ENCODE data around the gene CTDSP2.
"Not testable (repeated sequence)": the region's sequence is repeated elsewhere in the genome, so short reads cannot be mapped to it uniquely, and the experiment has no call there.

Gene CTDSP2

DNA sequence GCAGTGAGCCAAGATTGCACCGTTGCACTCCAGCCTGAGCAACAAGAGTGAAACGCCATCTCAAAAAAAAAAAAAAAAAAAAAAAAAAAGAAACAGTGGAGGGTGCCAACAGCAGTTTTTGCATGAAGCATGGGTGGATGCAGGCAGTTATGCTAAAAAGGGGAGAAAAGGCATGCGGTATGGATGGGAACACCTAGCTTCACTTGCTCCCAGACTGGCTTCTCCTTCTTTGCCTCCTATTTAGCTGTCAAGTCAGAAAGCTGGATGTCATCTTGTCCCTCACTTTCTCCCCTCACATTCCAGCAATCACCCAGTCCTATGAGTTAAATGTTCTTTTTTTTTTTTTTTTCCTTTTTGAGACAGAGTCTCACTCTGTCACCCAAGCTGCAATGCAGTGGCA is 71.5 kb downstream of the CTDSP2 start:
- TF ChIP-seq, protein P1, sequence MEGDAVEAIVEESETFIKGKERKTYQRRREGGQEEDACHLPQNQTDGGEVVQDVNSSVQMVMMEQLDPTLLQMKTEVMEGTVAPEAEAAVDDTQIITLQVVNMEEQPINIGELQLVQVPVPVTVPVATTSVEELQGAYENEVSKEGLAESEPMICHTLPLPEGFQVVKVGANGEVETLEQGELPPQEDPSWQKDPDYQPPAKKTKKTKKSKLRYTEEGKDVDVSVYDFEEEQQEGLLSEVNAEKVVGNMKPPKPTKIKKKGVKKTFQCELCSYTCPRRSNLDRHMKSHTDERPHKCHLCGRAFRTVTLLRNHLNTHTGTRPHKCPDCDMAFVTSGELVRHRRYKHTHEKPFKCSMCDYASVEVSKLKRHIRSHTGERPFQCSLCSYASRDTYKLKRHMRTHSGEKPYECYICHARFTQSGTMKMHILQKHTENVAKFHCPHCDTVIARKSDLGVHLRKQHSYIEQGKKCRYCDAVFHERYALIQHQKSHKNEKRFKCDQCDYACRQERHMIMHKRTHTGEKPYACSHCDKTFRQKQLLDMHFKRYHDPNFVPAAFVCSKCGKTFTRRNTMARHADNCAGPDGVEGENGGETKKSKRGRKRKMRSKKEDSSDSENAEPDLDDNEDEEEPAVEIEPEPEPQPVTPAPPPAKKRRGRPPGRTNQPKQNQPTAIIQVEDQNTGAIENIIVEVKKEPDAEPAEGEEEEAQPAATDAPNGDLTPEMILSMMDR (IDR thresholded peaks at IDR 0.05), result no peak
- Histone ChIP-seq H3K9me3 (no peaks in the 10 kb centered on the region), H3K36me3 (no peaks in the 10 kb centered on the region), H3K27me3 (peaks cover 9% of the 10 kb centered on the region), H3K4me3 (ENCODE audit: low read depth in 1 of 2, low read length in 1 of 2) (no peak overlapping the region), H3K27ac (no peak overlapping the region), H3K4me1 (ENCODE audit: control insufficient read depth in 1 of 2, insufficient read depth in 1 of 2, low read depth in 1 of 2, low read length in 1 of 2) (peaks cover 14 to 19% of the 10 kb centered on the region in 2 experiments)

DNA sequence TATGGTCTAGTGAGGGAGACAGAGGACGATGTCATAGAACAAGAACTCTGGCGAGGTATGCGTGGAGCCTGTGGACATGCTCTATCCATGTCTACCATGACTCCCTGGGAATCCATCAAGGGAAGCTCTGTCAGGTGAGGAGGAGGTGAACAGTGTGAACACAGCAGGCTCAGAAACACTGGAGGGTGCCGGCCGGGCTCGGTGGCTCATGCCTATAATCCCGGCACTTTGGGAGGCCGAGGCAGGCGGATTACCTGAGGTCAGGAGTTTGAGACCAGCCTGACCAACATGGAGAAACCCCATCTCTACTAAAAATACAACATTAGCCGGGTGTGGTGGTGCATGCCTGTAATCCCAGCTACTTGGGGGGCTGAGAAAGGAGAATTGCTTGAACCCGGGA is 71.9 kb downstream of the CTDSP2 start:
- peaks cover 14 to 19% of the 10 kb centered on the region in 2 experiments for H3K4me1 ChIP-seq (ENCODE audit: control insufficient read depth in 1 of 2, insufficient read depth in 1 of 2, low read depth in 1 of 2, low read length in 1 of 2)
- not testable (repeated sequence) for H3K4me3 ChIP-seq (ENCODE audit: low read depth in 1 of 2, low read length in 1 of 2); H3K36me3 ChIP-seq; H3K27ac ChIP-seq; H3K27me3 ChIP-seq; H3K9me3 ChIP-seq

DNA sequence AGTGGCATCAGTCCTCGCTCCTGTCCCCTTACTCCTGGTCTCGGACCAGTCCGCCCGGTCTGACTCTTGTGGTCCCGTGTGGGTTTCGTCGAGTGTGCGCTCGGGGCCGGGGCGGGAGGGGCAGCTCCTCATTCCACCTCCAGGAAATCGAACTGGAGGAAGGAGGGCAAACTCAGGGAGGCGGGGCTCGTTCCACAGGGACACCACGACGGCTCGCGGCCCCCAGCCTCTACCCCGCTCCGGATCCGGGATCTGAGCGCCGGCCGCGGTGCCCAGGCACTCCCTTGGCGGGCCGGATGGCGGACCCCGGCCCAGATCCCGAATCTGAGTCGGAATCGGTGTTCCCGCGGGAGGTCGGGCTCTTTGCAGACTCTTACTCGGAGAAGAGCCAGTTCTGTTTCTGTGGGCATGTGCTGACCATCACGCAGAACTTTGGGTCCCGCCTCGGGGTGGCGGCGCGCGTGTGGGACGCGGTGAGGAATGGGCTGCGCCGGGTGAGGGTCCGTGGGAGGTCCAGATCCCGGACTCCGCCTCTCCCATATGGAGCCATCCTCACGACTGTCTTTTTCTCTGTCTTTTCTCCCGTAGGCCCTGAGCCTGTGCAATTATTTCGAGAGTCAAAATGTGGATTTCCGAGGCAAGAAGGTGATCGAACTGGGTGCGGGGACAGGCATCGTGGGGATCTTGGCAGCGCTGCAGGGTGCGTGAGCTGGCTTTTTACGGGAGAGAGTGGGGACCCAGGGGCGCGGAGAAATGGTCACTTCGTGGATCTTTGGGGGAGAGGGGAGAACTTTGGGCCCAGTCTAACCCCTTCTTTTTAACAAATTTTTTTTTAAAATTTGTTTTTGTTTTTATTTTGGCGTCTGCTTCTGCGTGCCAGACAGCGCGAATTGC is 73.9 kb downstream of the CTDSP2 start, which contains the start of gene EEF1AKMT3:
TSS of gene EEF1AKMT3 (plus strand) at position 186 of the 894 bp plus-strand sequence. CDS start at position 297, 111 bp downstream.
- H3K36me3 ChIP-seq, result no peaks in the 10 kb centered on the region
- TF ChIP-seq, protein P1 (IDR thresholded peaks at IDR 0.05), result peak; percentile 5

DNA sequence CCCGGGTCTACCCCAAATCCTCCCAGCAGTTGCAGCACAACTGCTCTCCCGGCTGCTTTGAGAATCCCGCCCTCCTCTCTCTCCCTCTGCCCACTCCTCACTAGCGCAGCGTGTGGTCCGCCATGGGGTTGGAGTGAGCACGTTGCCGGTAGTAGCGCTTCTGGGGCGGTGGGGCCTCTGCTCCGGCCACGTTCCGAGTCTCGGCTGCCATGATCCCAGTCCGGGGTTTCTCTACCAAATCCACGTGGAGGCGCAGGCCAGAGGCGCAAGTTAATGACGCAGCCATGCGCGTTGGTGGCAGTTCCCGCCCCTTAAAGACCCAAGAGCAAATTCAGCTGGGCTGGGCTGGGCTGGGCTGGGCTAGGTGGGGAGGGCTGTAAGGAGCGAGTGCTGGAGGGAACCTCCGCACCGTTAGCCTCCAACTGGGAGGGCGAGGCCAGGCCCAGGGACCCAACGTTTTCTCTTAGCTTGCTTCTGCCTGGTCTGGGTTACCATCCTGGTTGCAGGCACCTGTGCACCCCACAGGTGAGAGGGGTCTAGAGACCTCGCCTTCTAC is 74.6 kb downstream of the CTDSP2 start, which contains the start of gene METTL1:
TSS of gene METTL1 (minus strand) at position 233 of the 556 bp plus-strand sequence. CDS start at position 211, 22 bp downstream.
- Histone ChIP-seq H3K27me3 (peaks cover 28% of the 10 kb centered on the region), H3K36me3 (no peaks in the 10 kb centered on the region), H3K4me1 (ENCODE audit: control insufficient read depth in 1 of 2, insufficient read depth in 1 of 2, low read depth in 1 of 2, low read length in 1 of 2) (peaks cover 16 to 20% of the 10 kb centered on the region in 2 experiments), H3K4me3 (ENCODE audit: low read depth in 1 of 2, low read length in 1 of 2) (peak within 1 kb of the TSS; percentile 82 to 89), H3K9me3 (no peaks in the 10 kb centered on the region), H3K27ac (peak within 1 kb of the TSS; percentile 26)
- TF ChIP-seq, protein P1 (IDR thresholded peaks at IDR 0.05), result no peak

More for the DNA sequence above, 73.9 kb downstream of the CTDSP2 start, which contains the start of gene EEF1AKMT3:
- Histone ChIP-seq H3K9me3 (no peaks in the 10 kb centered on the region), H3K27me3 (peaks cover 20% of the 10 kb centered on the region), H3K27ac (peak within 1 kb of the TSS; percentile 26), H3K4me3 (ENCODE audit: low read depth in 1 of 2, low read length in 1 of 2) (peak within 1 kb of the TSS; percentile 82 to 89), H3K4me1 (ENCODE audit: control insufficient read depth in 1 of 2, insufficient read depth in 1 of 2, low read depth in 1 of 2, low read length in 1 of 2) (peaks cover 14 to 19% of the 10 kb centered on the region in 2 experiments)

DNA sequence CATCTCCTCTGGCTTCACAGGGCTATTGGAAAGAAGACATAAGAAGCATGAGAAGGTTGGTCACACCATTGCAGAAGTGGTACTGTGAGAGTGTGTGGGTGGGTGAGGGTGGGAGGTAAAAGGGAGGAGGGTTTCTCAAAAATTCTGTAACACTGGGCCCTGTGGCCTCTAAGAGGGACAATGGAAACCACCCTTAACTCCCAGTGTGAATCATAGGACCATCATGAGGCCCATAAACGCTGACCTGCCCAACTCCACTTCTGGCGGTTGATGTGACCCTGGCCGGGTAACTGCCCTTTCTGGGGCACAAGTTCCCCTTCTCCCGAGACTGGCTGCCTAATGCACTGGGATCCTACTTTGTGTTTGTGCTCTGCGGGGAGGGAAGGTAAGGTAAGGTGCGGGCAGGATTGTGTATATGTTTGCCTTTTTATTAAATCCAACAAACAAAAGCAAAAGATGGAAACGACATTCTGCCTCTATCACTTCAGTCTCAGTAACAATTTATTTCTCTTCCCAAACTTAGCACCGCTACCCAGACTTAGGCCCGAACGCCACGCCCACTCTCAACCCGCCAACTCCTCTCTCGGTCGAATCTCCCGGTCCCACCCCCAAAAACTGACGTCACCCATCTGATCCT is 75.2 kb downstream of the CTDSP2 start:
- peaks cover 34% of the 10 kb centered on the region for H3K27me3 ChIP-seq
- no peaks in the 10 kb centered on the region for H3K9me3 ChIP-seq
- peaks cover 22 to 26% of the 10 kb centered on the region in 2 experiments for H3K4me1 ChIP-seq (ENCODE audit: control insufficient read depth in 1 of 2, insufficient read depth in 1 of 2, low read depth in 1 of 2, low read length in 1 of 2)
- H3K4me3 ChIP-seq (ENCODE audit: low read depth in 1 of 2, low read length in 1 of 2), result peak overlapping the region; percentile 82 to 89
- no peak overlapping the region for H3K27ac ChIP-seq
- TF ChIP-seq, protein P1 (IDR thresholded peaks at IDR 0.05), result no peak
- no peaks in the 10 kb centered on the region for H3K36me3 ChIP-seq

All from neutrophil (primary cell).